Measurements from ENCODE around the gene MYRF.

The MYRF gene

GRCh38 chr11:61773809-61774208 is 21.4 kb downstream of the MYRF start:
- TF ChIP-seq CTCF (IDR thresholded peaks at IDR 0.05; ENCODE audit: low read depth, low read length), result no peak
- no peak overlapping the region for H3K4me3 ChIP-seq (replicated peaks in 1 of 2; ENCODE audit: low read depth in 2 of 2, low read length in 2 of 2)
- no peak for DNase-seq (ENCODE audit: low read depth in 2 of 2)

GRCh38 chr11:61774411-61774810 is 22.0 kb downstream of the MYRF start:
- H3K4me3 ChIP-seq (replicated peaks in 1 of 2; ENCODE audit: low read depth in 2 of 2, low read length in 2 of 2), result no peak overlapping the region
- DNase-seq (ENCODE audit: low read depth in 2 of 2), result no peak
- TF ChIP-seq CTCF (IDR thresholded peaks at IDR 0.05; ENCODE audit: low read depth, low read length), result no peak

GRCh38 chr11:61775106-61775505 is 22.7 kb downstream of the MYRF start:
- TF ChIP-seq CTCF (IDR thresholded peaks at IDR 0.05; ENCODE audit: low read depth, low read length), result no peak
- H3K4me3 ChIP-seq (replicated peaks in 1 of 2; ENCODE audit: low read depth in 2 of 2, low read length in 2 of 2), result no peak overlapping the region
- no peak for DNase-seq (ENCODE audit: low read depth in 2 of 2)

- no peak for DNase-seq (ENCODE audit: low read depth in 2 of 2)
- H3K4me3 ChIP-seq (replicated peaks in 1 of 2; ENCODE audit: low read depth in 2 of 2, low read length in 2 of 2), result no peak overlapping the region
- no peak for TF ChIP-seq CTCF (IDR thresholded peaks at IDR 0.05; ENCODE audit: low read depth, low read length)
These were observed 23.4 kb downstream of the MYRF start for GRCh38 chr11:61775606-61776554.

GRCh38 chr11:61776561-61777075 is 24.2 kb downstream of the MYRF start:
- peak; percentile 94 for TF ChIP-seq CTCF (IDR thresholded peaks at IDR 0.05; ENCODE audit: low read depth, low read length)
- H3K4me3 ChIP-seq (replicated peaks in 1 of 2; ENCODE audit: low read depth in 2 of 2, low read length in 2 of 2), result no peak overlapping the region

GRCh38 chr11:61777234-61778090 is 25.0 kb downstream of the MYRF start:
- TF ChIP-seq CTCF (IDR thresholded peaks at IDR 0.05; ENCODE audit: low read depth, low read length), result no peak
- H3K4me3 ChIP-seq (replicated peaks in 1 of 2; ENCODE audit: low read depth in 2 of 2, low read length in 2 of 2), result no peak overlapping the region
- DNase-seq (ENCODE audit: low read depth in 2 of 2), result no peak

More at GRCh38 chr11:61776561-61777075, 24.2 kb downstream of the MYRF start:
- peak; percentile 80 to 81 for DNase-seq (ENCODE audit: low read depth in 2 of 2)
